HepG2 (cell line): Measurements from ENCODE around the gene CACNA1G. TPM values are rescaled to one million over a fixed set of nuclear protein-coding genes. Genes with fewer than 3 reads are reported as not detected.
A peak's percentile ranks its signal among the peaks of the same experiment; 100 is the strongest.

Experiments used
- ETV6 ChIP-seq: sonication (generic); formaldehyde crosslinking; conservative IDR thresholded peaks from 2 replicates; pipeline ENCODE4 v1.4.0; 2020; ENCODE audit warnings: missing genetic modification reagents
- FOXJ3 ChIP-seq: sonication (generic); formaldehyde crosslinking; IDR thresholded peaks from 2 replicates; pipeline ENCODE4 v1.4.0; 2020; ENCODE audit warnings: missing genetic modification reagents, mild to moderate bottlenecking, borderline replicate concordance
- HNF4A ChIP-seq: sonication (generic); formaldehyde crosslinking; IDR thresholded peaks from 2 replicates; pipeline ENCODE4 v1.4.0; 2020; ENCODE audit warnings: missing genetic modification reagents
- MIER2 ChIP-seq: IDR thresholded peaks from 2 replicates; pipeline ENCODE4 v1.6.1; 2016; ENCODE audit warnings: missing biosample characterization, missing genetic modification reagents
- NAIF1 ChIP-seq: sonication (generic); formaldehyde crosslinking; IDR thresholded peaks from 2 replicates; pipeline ENCODE4 v1.5.0; 2020; ENCODE audit warnings: mild to moderate bottlenecking, missing genetic modification reagents, borderline replicate concordance
- YY1 ChIP-seq: IDR thresholded peaks from 2 replicates; pipeline ENCODE4 v1.6.1; 2011; ENCODE audit warnings: low read length, low read depth, moderate library complexity, mild to moderate bottlenecking; ENCODE audit not compliant: insufficient read depth, insufficient replicate concordance
- ZNF12 ChIP-seq: sonication (generic); formaldehyde crosslinking; IDR thresholded peaks from 2 replicates; pipeline ENCODE4 v1.5.0; 2020; ENCODE audit warnings: missing genetic modification reagents
- ZNF614 ChIP-seq: IDR thresholded peaks from 2 replicates; pipeline ENCODE4 v1.6.1; 2018; ENCODE audit warnings: missing biosample characterization, missing genetic modification reagents, inconsistent platforms, borderline replicate concordance
- ZNF772 ChIP-seq: sonication (generic); formaldehyde crosslinking; IDR thresholded peaks from 2 replicates; pipeline ENCODE4 v1.5.0; 2020; ENCODE audit warnings: mild to moderate bottlenecking, missing genetic modification reagents
- polyA plus RNA-seq, 8 experiments: library from polyadenylated mRNA; depleted of rRNA in 3 of 8; stranded (reverse) in 7 of 8; unstranded in 1 of 8; fragments of >200 nt; fragmentation: Illumina TruSeq in 4 of 8; extraction: Trizol in 4 of 8; gene quantifications; 2 replicates each; pipeline versions ENCODE4 v1.2.1 to v1.2.3, GENCODE V29; 2011 to 2016; ENCODE audit warnings: low read depth in 4 of 8, missing spikeins in 1 of 8, mixed read lengths in 1 of 8; ENCODE audit not compliant: insufficient read depth in 1 of 8
- total RNA-seq, 5 experiments: library from RNA; depleted of rRNA; stranded (reverse); fragments of >200 nt; fragmentation: Illumina TruSeq; extraction: Trizol; gene quantifications; 2 replicates each; pipeline ENCODE4 v1.2.3, GENCODE V29; 2016; ENCODE audit warnings: low read depth in 1 of 5
- TF ChIP-seq, protein P1 (sequence below): sonication (generic); formaldehyde crosslinking; IDR thresholded peaks from 2 replicates; pipeline ENCODE4 v1.4.0; 2020; ENCODE audit warnings: missing genetic modification reagents, borderline replicate concordance
- TF ChIP-seq, protein P2 (sequence below): sonication (generic); formaldehyde crosslinking; IDR thresholded peaks from 2 replicates; pipeline ENCODE4 v1.5.0; 2020; ENCODE audit warnings: mild to moderate bottlenecking, missing genetic modification reagents, moderate library complexity
- TF ChIP-seq, protein P3 (sequence below): sonication (generic); formaldehyde crosslinking; IDR thresholded peaks from 2 replicates; pipeline ENCODE4 v1.4.0; 2020; ENCODE audit warnings: missing genetic modification reagents, borderline replicate concordance
- TF ChIP-seq, protein P4 (sequence below): sonication (generic); formaldehyde crosslinking; IDR thresholded peaks from 2 replicates; pipeline ENCODE4 v1.8.1; 2023; ENCODE audit warnings: mild to moderate bottlenecking, missing genetic modification reagents, borderline replicate concordance
- TF ChIP-seq, protein P5 (sequence below): sonication (generic); formaldehyde crosslinking; IDR thresholded peaks from 2 replicates; pipeline ENCODE4 v1.4.0; 2020; ENCODE audit warnings: missing genetic modification reagents, borderline replicate concordance
- TF ChIP-seq, protein P6 (sequence below): IDR thresholded peaks from 2 replicates; pipeline ENCODE4 v1.6.1; 2018; ENCODE audit warnings: missing genetic modification reagents, mild to moderate bottlenecking, missing compliant biosample characterization

CACNA1G gene
- total and polyA plus RNA-seq, 2 of the 13 experiments (the other 11 are each of a cell fraction or from before 2014, with no cell fraction given) = 0.02 TPM; not detected in 1

DNA sequence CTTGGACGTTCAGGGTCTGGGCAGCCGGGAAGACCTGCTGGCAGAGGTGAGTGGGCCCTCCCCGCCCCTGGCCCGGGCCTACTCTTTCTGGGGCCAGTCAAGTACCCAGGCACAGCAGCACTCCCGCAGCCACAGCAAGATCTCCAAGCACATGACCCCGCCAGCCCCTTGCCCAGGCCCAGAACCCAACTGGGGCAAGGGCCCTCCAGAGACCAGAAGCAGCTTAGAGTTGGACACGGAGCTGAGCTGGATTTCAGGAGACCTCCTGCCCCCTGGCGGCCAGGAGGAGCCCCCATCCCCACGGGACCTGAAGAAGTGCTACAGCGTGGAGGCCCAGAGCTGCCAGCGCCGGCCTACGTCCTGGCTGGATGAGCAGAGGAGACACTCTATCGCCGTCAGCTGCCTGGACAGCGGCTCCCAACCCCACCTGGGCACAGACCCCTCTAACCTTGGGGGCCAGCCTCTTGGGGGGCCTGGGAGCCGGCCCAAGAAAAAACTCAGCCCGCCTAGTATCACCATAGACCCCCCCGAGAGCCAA, 65.6 kb downstream of the CACNA1G start (continued):
- TF ChIP-seq, protein P1, sequence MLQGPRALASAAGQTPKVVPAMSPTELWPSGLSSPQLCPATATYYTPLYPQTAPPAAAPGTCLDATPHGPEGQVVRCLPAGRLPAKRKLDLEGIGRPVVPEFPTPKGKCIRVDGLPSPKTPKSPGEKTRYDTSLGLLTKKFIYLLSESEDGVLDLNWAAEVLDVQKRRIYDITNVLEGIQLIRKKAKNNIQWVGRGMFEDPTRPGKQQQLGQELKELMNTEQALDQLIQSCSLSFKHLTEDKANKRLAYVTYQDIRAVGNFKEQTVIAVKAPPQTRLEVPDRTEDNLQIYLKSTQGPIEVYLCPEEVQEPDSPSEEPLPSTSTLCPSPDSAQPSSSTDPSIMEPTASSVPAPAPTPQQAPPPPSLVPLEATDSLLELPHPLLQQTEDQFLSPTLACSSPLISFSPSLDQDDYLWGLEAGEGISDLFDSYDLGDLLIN (CRISPR knock-in tag) = 0 out of 2 replicates have a peak, but pooled peaks have one; percentile 15
- TF ChIP-seq YY1 (peak; percentile 69), ETV6 (CRISPR knock-in tag) (peak; percentile 74; the same call in 1 of the 2 replicates), FOXJ3 (CRISPR knock-in tag) (no peak), ZNF614 (CRISPR knock-in tag) (0 out of 2 replicates have a peak, but pooled peaks have one; percentile 48), HNF4A (CRISPR knock-in tag) (peak; percentile 35; the same call in 1 of the 2 replicates), NAIF1 (CRISPR knock-in tag) (no peak), ZNF772 (CRISPR knock-in tag) (peak; percentile 60), MIER2 (CRISPR knock-in tag) (peak; percentile 49; the same call in 1 of the 2 replicates), ZNF12 (CRISPR knock-in tag) (peak; percentile 77; the same call in 1 of the 2 replicates)
- TF ChIP-seq, protein P2, sequence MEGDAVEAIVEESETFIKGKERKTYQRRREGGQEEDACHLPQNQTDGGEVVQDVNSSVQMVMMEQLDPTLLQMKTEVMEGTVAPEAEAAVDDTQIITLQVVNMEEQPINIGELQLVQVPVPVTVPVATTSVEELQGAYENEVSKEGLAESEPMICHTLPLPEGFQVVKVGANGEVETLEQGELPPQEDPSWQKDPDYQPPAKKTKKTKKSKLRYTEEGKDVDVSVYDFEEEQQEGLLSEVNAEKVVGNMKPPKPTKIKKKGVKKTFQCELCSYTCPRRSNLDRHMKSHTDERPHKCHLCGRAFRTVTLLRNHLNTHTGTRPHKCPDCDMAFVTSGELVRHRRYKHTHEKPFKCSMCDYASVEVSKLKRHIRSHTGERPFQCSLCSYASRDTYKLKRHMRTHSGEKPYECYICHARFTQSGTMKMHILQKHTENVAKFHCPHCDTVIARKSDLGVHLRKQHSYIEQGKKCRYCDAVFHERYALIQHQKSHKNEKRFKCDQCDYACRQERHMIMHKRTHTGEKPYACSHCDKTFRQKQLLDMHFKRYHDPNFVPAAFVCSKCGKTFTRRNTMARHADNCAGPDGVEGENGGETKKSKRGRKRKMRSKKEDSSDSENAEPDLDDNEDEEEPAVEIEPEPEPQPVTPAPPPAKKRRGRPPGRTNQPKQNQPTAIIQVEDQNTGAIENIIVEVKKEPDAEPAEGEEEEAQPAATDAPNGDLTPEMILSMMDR (CRISPR knock-in tag) = peak; percentile 99
- TF ChIP-seq, protein P3, sequence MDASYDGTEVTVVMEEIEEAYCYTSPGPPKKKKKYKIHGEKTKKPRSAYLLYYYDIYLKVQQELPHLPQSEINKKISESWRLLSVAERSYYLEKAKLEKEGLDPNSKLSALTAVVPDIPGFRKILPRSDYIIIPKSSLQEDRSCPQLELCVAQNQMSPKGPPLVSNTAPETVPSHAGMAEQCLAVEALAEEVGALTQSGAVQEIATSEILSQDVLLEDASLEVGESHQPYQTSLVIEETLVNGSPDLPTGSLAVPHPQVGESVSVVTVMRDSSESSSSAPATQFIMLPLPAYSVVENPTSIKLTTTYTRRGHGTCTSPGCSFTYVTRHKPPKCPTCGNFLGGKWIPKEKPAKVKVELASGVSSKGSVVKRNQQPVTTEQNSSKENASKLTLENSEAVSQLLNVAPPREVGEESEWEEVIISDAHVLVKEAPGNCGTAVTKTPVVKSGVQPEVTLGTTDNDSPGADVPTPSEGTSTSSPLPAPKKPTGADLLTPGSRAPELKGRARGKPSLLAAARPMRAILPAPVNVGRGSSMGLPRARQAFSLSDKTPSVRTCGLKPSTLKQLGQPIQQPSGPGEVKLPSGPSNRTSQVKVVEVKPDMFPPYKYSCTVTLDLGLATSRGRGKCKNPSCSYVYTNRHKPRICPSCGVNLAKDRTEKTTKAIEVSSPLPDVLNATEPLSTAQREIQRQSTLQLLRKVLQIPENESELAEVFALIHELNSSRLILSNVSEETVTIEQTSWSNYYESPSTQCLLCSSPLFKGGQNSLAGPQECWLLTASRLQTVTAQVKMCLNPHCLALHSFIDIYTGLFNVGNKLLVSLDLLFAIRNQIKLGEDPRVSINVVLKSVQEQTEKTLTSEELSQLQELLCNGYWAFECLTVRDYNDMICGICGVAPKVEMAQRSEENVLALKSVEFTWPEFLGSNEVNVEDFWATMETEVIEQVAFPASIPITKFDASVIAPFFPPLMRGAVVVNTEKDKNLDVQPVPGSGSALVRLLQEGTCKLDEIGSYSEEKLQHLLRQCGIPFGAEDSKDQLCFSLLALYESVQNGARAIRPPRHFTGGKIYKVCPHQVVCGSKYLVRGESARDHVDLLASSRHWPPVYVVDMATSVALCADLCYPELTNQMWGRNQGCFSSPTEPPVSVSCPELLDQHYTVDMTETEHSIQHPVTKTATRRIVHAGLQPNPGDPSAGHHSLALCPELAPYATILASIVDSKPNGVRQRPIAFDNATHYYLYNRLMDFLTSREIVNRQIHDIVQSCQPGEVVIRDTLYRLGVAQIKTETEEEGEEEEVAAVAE (CRISPR knock-in tag) = peak; percentile 53; the same call in 1 of the 2 replicates
- TF ChIP-seq, protein P4, sequence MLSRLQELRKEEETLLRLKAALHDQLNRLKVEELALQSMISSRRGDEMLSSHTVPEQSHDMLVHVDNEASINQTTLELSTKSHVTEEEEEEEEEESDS (CRISPR knock-in tag) = 0 out of 2 replicates have a peak, but pooled peaks have one; percentile 25
- TF ChIP-seq, protein P5, sequence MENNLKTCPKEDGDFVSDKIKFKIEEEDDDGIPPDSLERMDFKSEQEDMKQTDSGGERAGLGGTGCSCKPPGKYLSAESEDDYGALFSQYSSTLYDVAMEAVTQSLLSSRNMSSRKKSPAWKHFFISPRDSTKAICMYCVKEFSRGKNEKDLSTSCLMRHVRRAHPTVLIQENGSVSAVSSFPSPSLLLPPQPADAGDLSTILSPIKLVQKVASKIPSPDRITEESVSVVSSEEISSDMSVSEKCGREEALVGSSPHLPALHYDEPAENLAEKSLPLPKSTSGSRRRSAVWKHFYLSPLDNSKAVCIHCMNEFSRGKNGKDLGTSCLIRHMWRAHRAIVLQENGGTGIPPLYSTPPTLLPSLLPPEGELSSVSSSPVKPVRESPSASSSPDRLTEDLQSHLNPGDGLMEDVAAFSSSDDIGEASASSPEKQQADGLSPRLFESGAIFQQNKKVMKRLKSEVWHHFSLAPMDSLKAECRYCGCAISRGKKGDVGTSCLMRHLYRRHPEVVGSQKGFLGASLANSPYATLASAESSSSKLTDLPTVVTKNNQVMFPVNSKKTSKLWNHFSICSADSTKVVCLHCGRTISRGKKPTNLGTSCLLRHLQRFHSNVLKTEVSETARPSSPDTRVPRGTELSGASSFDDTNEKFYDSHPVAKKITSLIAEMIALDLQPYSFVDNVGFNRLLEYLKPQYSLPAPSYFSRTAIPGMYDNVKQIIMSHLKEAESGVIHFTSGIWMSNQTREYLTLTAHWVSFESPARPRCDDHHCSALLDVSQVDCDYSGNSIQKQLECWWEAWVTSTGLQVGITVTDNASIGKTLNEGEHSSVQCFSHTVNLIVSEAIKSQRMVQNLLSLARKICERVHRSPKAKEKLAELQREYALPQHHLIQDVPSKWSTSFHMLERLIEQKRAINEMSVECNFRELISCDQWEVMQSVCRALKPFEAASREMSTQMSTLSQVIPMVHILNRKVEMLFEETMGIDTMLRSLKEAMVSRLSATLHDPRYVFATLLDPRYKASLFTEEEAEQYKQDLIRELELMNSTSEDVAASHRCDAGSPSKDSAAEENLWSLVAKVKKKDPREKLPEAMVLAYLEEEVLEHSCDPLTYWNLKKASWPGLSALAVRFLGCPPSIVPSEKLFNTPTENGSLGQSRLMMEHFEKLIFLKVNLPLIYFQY (CRISPR knock-in tag) = peak; percentile 83; the same call in 1 of the 2 replicates
- TF ChIP-seq, protein P6, sequence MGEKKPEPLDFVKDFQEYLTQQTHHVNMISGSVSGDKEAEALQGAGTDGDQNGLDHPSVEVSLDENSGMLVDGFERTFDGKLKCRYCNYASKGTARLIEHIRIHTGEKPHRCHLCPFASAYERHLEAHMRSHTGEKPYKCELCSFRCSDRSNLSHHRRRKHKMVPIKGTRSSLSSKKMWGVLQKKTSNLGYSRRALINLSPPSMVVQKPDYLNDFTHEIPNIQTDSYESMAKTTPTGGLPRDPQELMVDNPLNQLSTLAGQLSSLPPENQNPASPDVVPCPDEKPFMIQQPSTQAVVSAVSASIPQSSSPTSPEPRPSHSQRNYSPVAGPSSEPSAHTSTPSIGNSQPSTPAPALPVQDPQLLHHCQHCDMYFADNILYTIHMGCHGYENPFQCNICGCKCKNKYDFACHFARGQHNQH (CRISPR knock-in tag) = peak; percentile 75; the same call in 1 of the 2 replicates
